Vagina (tissue), 2 donors: Measurements from ENCODE around the gene RNASE1. TPM values are rescaled to one million over a fixed set of nuclear protein-coding genes. Genes with fewer than 3 reads are reported as not detected.
A peak's percentile ranks its signal among the peaks of the same experiment; 100 is the strongest.

Experiments used
- DNase-seq, 2 donors: peaks; one replicate each; pipeline ENCODE4 v3.0.0-alpha.2; 2017; ENCODE audit errors: extremely low spot score in 2 of 2
- H3K27ac ChIP-seq: fragments of 200-600 bp; sonication (generic); one replicate; pipeline ENCODE4 v1.5.1; 2019
- H3K27me3 ChIP-seq: fragments of 200-600 bp; sonication (generic); one replicate; pipeline ENCODE4 v1.5.1; 2019
- H3K36me3 ChIP-seq, 2 donors: fragments of 200-600 bp; sonication (generic); one replicate each; pipeline ENCODE4 v1.5.1; 2017 to 2019
- H3K4me1 ChIP-seq: fragments of 200-600 bp; sonication (generic); one replicate; pipeline ENCODE4 v1.5.1; 2019
- H3K4me3 ChIP-seq, 2 donors: fragments of 200-600 bp; sonication (generic); 1 replicate in 1 of 2; 2 replicates in 1 of 2; pipeline ENCODE4 v1.5.1; 2016 to 2019
- H3K9me3 ChIP-seq: fragments of 200-600 bp; sonication (generic); one replicate; pipeline ENCODE4 v1.5.1; 2019
- POLR2A ChIP-seq, 2 donors: fragments of 450-650 bp; IDR thresholded peaks; one replicate each; pipeline ENCODE4 v1.6.1; 2017; ENCODE audit warnings: antibody characterized with exemption in 2 of 2, mild to moderate bottlenecking in 2 of 2, moderate library complexity in 2 of 2
- POLR2AphosphoS5 ChIP-seq, 2 donors: sonication (generic); formaldehyde crosslinking; IDR thresholded peaks; one replicate each; pipeline ENCODE4 v1.9.0; 2017; ENCODE audit warnings: antibody characterized with exemption in 2 of 2, mild to moderate bottlenecking in 2 of 2, low read depth in 1 of 2; ENCODE audit not compliant: insufficient read depth in 1 of 2
- intact Hi-C: fragments of 100-400 bp; cut with DNase I; formaldehyde crosslinking; loops from one replicate; pipeline ENCODE4 v1.15.1; 2023
- total RNA-seq: library from RNA; depleted of rRNA; stranded (reverse); fragments of >200 nt; gene quantifications from one replicate; pipeline ENCODE4 v1.2.3, GENCODE V29; 2016
- TF ChIP-seq, protein P1 (sequence below), 3 experiments: fragments of 450-650 bp in 2 of 3; fragments of 200-600 bp in 1 of 3; sonication (generic) in 1 of 3; IDR thresholded peaks; one replicate each; pipeline ENCODE4 v1.5.1; 2017 to 2019; ENCODE audit warnings: antibody characterized with exemption in 3 of 3, mild to moderate bottlenecking in 2 of 3, moderate library complexity in 2 of 3

The RNASE1 gene
- 174 TPM for total RNA-seq

DNA sequence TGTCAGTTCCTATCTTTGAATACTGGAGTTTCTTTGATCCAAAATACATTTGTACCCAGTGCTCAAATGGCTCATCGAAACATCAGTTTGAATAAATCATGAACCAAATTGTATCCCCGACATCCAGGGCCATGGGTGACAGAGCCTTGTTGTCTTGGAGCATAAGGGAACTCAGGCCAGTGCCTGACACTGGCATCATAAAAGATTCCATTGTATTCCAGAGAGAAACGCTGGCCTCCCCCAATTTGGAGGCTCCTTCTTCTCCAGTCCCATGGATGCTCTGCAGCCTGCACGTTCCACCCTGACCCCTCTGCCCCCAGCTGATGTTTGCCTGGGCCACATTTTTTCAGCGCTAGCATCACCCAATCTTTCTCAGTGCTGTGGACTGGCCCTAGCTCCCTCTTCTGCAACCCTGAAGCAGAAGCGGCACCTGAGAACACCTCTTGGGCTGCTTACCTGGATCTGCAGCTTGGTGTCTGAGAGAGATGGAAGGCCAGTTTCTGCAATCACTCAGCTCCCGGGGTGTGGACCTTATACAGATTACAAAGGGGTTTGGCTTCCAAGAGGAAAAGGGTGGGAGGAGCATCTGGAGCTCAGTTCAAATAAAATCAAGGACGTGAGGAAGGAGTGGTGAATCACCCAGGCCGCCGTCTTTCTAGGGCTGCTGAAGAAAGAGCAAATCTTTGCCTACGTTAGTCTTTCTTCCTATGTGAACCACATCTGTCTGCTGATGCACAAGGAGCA lies at the start of gene RNASE1:
Gene RNASE1 (minus strand): TSS at position 504 of the 744 bp plus-strand sequence. CDS start 776 bp downstream, outside the sequence.
- no peaks in the 10 kb centered on the region for H3K27me3 ChIP-seq
- no peaks in the 10 kb centered on the region for H3K4me1 ChIP-seq
- DNase-seq: no peak
- no peak within 1 kb of the TSS for H3K27ac ChIP-seq
- no peaks in the 10 kb centered on the region for H3K36me3 ChIP-seq
- intact Hi-C loops: no loop called here
- H3K9me3 ChIP-seq: no peaks in the 10 kb centered on the region
- H3K4me3 ChIP-seq: peak within 1 kb of the TSS; percentile 1 to 35
- peak in 1 of 2 donors; percentile 10 for TF ChIP-seq POLR2A (IDR thresholded peaks at IDR 0.05)
- TF ChIP-seq POLR2AphosphoS5 (IDR thresholded peaks at IDR 0.05; ENCODE audit: insufficient read depth in 1 of 2, low read depth in 1 of 2): no peak

DNA sequence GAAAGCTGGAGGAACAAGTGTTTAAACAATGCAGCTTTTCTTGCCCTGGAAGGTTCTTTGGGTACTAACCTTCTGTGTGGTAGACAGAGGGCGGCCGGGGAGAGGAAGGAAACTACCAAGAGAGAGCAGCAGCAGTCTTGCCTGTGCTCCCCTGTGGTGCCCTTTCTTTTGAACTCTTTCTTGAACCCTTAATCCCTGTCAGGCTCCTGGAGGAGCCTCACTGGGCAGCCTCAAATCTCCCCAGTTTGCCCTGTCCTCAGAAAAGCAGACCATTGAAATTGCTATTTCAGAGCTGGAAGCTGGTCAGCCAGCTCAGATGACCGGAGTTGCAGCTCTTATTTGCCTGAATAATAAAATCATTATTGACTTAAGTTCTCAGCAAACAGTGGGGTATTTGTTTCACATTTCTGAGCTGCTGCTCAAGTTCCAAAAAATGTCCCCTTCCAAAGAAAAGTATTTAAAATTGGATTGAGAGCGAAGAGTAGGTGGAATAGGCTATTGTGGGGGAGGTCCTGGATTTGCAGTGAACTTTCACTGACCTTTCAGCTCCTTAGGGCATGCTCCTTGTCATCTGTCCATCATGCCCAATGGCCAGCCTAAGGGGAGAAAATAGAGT lies 46.4 kb upstream of the RNASE1 start:
- TF ChIP-seq POLR2A (IDR thresholded peaks at IDR 0.05) (no peak), POLR2AphosphoS5 (IDR thresholded peaks at IDR 0.05; ENCODE audit: insufficient read depth in 1 of 2, low read depth in 1 of 2) (no peak)
- TF ChIP-seq, protein P1, sequence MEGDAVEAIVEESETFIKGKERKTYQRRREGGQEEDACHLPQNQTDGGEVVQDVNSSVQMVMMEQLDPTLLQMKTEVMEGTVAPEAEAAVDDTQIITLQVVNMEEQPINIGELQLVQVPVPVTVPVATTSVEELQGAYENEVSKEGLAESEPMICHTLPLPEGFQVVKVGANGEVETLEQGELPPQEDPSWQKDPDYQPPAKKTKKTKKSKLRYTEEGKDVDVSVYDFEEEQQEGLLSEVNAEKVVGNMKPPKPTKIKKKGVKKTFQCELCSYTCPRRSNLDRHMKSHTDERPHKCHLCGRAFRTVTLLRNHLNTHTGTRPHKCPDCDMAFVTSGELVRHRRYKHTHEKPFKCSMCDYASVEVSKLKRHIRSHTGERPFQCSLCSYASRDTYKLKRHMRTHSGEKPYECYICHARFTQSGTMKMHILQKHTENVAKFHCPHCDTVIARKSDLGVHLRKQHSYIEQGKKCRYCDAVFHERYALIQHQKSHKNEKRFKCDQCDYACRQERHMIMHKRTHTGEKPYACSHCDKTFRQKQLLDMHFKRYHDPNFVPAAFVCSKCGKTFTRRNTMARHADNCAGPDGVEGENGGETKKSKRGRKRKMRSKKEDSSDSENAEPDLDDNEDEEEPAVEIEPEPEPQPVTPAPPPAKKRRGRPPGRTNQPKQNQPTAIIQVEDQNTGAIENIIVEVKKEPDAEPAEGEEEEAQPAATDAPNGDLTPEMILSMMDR (IDR thresholded peaks at IDR 0.05): no peak
- Histone ChIP-seq H3K4me1 (no peaks in the 10 kb centered on the region), H3K36me3 (no peaks in the 10 kb centered on the region), H3K27me3 (no peaks in the 10 kb centered on the region), H3K9me3 (no peaks in the 10 kb centered on the region), H3K27ac (no peak overlapping the region), H3K4me3 (no peak overlapping the region)
- no peak for DNase-seq
- intact Hi-C loops: no loop called here

DNA sequence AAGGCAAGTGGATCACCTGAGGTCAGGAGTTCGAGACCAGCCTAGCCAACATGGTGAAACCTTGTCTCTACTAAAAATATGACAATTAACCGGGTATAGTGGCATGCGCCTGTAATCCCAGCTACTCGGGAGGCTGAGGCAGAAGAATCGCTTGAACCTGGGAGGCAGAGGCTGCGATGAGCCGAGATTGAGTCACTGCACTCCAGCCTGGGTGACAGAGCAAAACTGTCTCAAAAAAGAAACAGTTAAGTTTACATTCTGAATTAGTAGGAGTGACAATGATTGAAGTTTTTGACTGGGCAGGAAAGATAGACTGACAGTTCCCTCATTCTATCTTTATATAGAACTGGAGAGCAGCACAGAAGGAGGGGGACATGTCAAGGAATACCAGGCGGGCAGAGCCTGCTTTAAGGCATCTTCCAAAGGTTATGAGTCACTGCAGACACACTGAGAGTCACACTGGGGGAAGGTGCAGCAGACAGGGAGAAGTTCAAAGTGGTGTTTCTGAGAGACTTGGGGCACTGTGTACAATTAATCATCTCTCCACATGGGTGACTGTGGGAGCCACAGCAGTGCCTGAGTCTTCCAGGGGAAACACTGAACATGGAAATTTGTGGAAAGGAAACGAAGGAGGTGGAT lies 45.8 kb upstream of the RNASE1 start:
- TF ChIP-seq, protein P1 (IDR thresholded peaks at IDR 0.05): no peak
- TF ChIP-seq POLR2AphosphoS5 (IDR thresholded peaks at IDR 0.05; ENCODE audit: insufficient read depth in 1 of 2, low read depth in 1 of 2) (no peak), POLR2A (IDR thresholded peaks at IDR 0.05) (no peak)
- DNase-seq: no peak
- no peaks in the 10 kb centered on the region for H3K9me3 ChIP-seq
- H3K27me3 ChIP-seq: no peaks in the 10 kb centered on the region
- H3K36me3 ChIP-seq: no peaks in the 10 kb centered on the region
- H3K27ac ChIP-seq: no peak overlapping the region
- intact Hi-C loops: no loop called here
- no peak overlapping the region for H3K4me3 ChIP-seq
- no peaks in the 10 kb centered on the region for H3K4me1 ChIP-seq

DNA sequence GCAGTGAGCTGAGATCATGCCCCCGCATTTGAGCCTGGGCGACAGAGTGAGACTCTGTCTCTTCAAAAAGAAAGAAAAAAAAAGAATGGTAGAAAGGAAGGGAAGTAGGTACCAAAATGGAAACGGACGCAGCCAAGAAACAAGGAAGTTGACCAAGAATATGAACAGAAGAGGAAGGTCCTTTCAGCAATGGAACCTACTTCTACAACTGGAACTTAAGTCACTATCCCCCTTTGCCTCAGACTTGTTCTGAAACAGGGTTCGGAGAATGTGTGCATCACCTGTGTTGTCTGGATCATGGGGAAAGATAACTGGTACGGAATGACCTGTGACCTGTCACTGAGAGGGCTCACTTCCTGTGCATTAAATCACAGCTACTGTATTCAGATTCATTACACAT lies 43.9 kb upstream of the RNASE1 start:
- TF ChIP-seq POLR2AphosphoS5 (IDR thresholded peaks at IDR 0.05; ENCODE audit: insufficient read depth in 1 of 2, low read depth in 1 of 2) (no peak), POLR2A (IDR thresholded peaks at IDR 0.05) (no peak)
- TF ChIP-seq, protein P1 (IDR thresholded peaks at IDR 0.05): no peak
- no peak overlapping the region for H3K4me3 ChIP-seq
- no peaks in the 10 kb centered on the region for H3K4me1 ChIP-seq
- H3K27me3 ChIP-seq: no peaks in the 10 kb centered on the region
- no peaks in the 10 kb centered on the region for H3K9me3 ChIP-seq
- H3K27ac ChIP-seq: no peak overlapping the region
- H3K36me3 ChIP-seq: no peaks in the 10 kb centered on the region
- no peak for DNase-seq
- intact Hi-C loops: no loop called here

DNA sequence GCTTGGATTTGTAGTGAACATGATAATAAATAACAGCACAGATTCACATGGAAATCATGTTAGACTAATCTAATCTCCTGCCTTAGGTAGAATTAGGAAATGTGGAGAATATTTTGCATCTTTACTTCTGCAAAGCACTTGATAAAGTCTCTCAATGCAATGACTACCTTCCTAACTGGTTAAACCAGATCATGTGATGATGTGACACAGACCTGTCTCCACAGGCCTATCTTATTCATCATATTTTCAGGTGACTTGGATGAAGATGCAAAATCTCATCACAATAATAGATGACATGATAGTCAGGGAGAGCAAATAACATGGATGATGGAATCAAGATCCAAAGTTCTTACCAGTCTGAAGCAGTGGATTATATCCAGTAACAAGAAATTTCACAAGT lies 38.5 kb upstream of the RNASE1 start:
- intact Hi-C loops: no loop called here
- no peaks in the 10 kb centered on the region for H3K4me1 ChIP-seq
- TF ChIP-seq POLR2A (IDR thresholded peaks at IDR 0.05): no peak
- TF ChIP-seq POLR2AphosphoS5 (IDR thresholded peaks at IDR 0.05; ENCODE audit: insufficient read depth in 1 of 2, low read depth in 1 of 2): peak in 1 of 2 donors; percentile 49
- TF ChIP-seq, protein P1 (IDR thresholded peaks at IDR 0.05): no peak
- H3K27me3 ChIP-seq: no peaks in the 10 kb centered on the region
- DNase-seq: no peak
- H3K9me3 ChIP-seq: no peaks in the 10 kb centered on the region
- no peaks in the 10 kb centered on the region for H3K36me3 ChIP-seq
- no peak overlapping the region for H3K4me3 ChIP-seq
- no peak overlapping the region for H3K27ac ChIP-seq
